ENCODE results near the gene CETP. TPM values are rescaled to one million over a fixed set of nuclear protein-coding genes. Genes with fewer than 3 reads are reported as not detected.

Gene CETP
- total and polyA plus RNA-seq, 2 of the 8 experiments (the other 6 are each of a cell fraction or from before 2014, with no cell fraction given) = not detected

DNA sequence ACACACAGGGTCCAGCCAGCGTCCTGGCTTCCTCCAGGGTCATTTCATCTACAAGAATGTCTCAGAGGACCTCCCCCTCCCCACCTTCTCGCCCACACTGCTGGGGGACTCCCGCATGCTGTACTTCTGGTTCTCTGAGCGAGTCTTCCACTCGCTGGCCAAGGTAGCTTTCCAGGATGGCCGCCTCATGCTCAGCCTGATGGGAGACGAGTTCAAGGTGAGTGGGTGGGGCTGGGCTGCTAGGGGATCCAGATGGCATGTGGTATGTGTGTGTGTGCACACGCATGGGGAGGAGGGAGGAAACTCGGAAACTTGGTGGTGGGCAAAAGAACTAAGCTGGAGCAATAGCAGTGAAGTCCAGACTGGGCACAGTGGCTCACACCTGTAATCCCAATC is 11.5 kb downstream of the CETP start (continued):
- TF ChIP-seq, protein P1, sequence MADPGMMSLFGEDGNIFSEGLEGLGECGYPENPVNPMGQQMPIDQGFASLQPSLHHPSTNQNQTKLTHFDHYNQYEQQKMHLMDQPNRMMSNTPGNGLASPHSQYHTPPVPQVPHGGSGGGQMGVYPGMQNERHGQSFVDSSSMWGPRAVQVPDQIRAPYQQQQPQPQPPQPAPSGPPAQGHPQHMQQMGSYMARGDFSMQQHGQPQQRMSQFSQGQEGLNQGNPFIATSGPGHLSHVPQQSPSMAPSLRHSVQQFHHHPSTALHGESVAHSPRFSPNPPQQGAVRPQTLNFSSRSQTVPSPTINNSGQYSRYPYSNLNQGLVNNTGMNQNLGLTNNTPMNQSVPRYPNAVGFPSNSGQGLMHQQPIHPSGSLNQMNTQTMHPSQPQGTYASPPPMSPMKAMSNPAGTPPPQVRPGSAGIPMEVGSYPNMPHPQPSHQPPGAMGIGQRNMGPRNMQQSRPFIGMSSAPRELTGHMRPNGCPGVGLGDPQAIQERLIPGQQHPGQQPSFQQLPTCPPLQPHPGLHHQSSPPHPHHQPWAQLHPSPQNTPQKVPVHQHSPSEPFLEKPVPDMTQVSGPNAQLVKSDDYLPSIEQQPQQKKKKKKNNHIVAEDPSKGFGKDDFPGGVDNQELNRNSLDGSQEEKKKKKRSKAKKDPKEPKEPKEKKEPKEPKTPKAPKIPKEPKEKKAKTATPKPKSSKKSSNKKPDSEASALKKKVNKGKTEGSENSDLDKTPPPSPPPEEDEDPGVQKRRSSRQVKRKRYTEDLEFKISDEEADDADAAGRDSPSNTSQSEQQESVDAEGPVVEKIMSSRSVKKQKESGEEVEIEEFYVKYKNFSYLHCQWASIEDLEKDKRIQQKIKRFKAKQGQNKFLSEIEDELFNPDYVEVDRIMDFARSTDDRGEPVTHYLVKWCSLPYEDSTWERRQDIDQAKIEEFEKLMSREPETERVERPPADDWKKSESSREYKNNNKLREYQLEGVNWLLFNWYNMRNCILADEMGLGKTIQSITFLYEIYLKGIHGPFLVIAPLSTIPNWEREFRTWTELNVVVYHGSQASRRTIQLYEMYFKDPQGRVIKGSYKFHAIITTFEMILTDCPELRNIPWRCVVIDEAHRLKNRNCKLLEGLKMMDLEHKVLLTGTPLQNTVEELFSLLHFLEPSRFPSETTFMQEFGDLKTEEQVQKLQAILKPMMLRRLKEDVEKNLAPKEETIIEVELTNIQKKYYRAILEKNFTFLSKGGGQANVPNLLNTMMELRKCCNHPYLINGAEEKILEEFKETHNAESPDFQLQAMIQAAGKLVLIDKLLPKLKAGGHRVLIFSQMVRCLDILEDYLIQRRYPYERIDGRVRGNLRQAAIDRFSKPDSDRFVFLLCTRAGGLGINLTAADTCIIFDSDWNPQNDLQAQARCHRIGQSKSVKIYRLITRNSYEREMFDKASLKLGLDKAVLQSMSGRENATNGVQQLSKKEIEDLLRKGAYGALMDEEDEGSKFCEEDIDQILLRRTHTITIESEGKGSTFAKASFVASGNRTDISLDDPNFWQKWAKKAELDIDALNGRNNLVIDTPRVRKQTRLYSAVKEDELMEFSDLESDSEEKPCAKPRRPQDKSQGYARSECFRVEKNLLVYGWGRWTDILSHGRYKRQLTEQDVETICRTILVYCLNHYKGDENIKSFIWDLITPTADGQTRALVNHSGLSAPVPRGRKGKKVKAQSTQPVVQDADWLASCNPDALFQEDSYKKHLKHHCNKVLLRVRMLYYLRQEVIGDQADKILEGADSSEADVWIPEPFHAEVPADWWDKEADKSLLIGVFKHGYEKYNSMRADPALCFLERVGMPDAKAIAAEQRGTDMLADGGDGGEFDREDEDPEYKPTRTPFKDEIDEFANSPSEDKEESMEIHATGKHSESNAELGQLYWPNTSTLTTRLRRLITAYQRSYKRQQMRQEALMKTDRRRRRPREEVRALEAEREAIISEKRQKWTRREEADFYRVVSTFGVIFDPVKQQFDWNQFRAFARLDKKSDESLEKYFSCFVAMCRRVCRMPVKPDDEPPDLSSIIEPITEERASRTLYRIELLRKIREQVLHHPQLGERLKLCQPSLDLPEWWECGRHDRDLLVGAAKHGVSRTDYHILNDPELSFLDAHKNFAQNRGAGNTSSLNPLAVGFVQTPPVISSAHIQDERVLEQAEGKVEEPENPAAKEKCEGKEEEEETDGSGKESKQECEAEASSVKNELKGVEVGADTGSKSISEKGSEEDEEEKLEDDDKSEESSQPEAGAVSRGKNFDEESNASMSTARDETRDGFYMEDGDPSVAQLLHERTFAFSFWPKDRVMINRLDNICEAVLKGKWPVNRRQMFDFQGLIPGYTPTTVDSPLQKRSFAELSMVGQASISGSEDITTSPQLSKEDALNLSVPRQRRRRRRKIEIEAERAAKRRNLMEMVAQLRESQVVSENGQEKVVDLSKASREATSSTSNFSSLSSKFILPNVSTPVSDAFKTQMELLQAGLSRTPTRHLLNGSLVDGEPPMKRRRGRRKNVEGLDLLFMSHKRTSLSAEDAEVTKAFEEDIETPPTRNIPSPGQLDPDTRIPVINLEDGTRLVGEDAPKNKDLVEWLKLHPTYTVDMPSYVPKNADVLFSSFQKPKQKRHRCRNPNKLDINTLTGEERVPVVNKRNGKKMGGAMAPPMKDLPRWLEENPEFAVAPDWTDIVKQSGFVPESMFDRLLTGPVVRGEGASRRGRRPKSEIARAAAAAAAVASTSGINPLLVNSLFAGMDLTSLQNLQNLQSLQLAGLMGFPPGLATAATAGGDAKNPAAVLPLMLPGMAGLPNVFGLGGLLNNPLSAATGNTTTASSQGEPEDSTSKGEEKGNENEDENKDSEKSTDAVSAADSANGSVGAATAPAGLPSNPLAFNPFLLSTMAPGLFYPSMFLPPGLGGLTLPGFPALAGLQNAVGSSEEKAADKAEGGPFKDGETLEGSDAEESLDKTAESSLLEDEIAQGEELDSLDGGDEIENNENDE (IDR thresholded peaks at IDR 0.05; ENCODE audit: insufficient replicate concordance, low read length) = no peak
- TF ChIP-seq, protein P2, sequence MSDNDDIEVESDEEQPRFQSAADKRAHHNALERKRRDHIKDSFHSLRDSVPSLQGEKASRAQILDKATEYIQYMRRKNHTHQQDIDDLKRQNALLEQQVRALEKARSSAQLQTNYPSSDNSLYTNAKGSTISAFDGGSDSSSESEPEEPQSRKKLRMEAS (IDR thresholded peaks at IDR 0.05) = no peak
- TF ChIP-seq CHD1 (IDR thresholded peaks at IDR 0.05; ENCODE audit: low read depth, low read length) (no peak), CREB1 (IDR thresholded peaks at IDR 0.05) (no peak), MAFK (IDR thresholded peaks at IDR 0.05; ENCODE audit: low read depth, low read length) (no peak), SP1 (IDR thresholded peaks at IDR 0.05; ENCODE audit: low read depth, low read length) (no peak), GABPA (IDR thresholded peaks at IDR 0.05; ENCODE audit: borderline replicate concordance, insufficient read depth, low read length) (no peak), SIRT6 (IDR thresholded peaks at IDR 0.05; ENCODE audit: low read length) (no peak)
